Right cardiac atrium (tissue), 5 donors: ENCODE measurements around the gene IGFN1. TPM values are rescaled to one million over a fixed set of nuclear protein-coding genes. Genes with fewer than 3 reads are reported as not detected.
"Not testable (repeated sequence)": the region's sequence is repeated elsewhere in the genome, so short reads cannot be mapped to it uniquely, and the experiment has no call there.

ENCODE experiments used
- ATAC-seq, 2 donors: fragments of 200-7000 bp; cut with Tn5 transposase; one replicate each; pipeline versions ENCODE4 v1.8.0 to v1.9.1; 2020; ENCODE audit warnings: moderate library complexity in 2 of 2, mild to moderate bottlenecking in 1 of 2
- DNase-seq, 3 donors: peaks; one replicate each; pipeline ENCODE4 v3.0.0-alpha.2; 2020
- H3K27ac ChIP-seq: one replicate; pipeline ENCODE4 v1.5.1; 2013; ENCODE audit warnings: mild to moderate bottlenecking, low read length, control low read depth, moderate library complexity
- H3K27me3 ChIP-seq: one replicate; pipeline ENCODE4 v1.6.1; 2013; ENCODE audit not compliant: control insufficient read depth, insufficient read depth
- H3K4me1 ChIP-seq: one replicate; pipeline ENCODE4 v1.6.1; 2013; ENCODE audit warnings: low read length; ENCODE audit not compliant: control insufficient read depth, insufficient read depth
- H3K4me3 ChIP-seq: one replicate; pipeline ENCODE4 v1.5.1; 2013; ENCODE audit warnings: low read length, control low read depth
- H3K9me3 ChIP-seq: one replicate; pipeline ENCODE4 v1.6.1; 2013; ENCODE audit warnings: low read length; ENCODE audit not compliant: control insufficient read depth
- WGBS: extraction: QIAGEN DNeasy Blood & Tissue Kit; methylation state at CpG from one replicate; pipeline ENCODE4 v1.1.7; 2013; 5-methylcytosine and 5-hydroxymethylcytosine counted together
- intact Hi-C, 4 donors: fragments of 100-400 bp; cut with DNase I; formaldehyde crosslinking; loops; one replicate each; pipeline versions ENCODE4 v1.11.0 to v1.14.0; 2022 to 2023
- polyA plus RNA-seq: library from polyadenylated mRNA; stranded (reverse); fragments of 200-250 nt; gene quantifications from one replicate; pipeline ENCODE4 v1.2.3, GENCODE V29; 2013
- total RNA-seq, 4 donors: library from RNA; stranded (reverse); fragmentation: NEBNext Ultra II Directional; extraction: Animal tissue kit (Norgen Biotek cat#: 25700); gene quantifications; one replicate each; pipeline ENCODE4 v1.2.1, GENCODE V29; 2021
- donor health status: healthy with polysubstance abuse.
- donor health status: DM: no; HTN: yes; CAD: no.
- donor health status: DM: no; HTN: no; CAD: no.
- donor health status: DM: no; HTN: yes; CAD: no; lungs with severe emphysema.
- donor health status: DM: yes; HTN: yes; CAD: no.

IGFN1 gene
- total and polyA plus RNA-seq, 5 donors, result 0.14 to 1.6 (median 0.54) TPM

DNA sequence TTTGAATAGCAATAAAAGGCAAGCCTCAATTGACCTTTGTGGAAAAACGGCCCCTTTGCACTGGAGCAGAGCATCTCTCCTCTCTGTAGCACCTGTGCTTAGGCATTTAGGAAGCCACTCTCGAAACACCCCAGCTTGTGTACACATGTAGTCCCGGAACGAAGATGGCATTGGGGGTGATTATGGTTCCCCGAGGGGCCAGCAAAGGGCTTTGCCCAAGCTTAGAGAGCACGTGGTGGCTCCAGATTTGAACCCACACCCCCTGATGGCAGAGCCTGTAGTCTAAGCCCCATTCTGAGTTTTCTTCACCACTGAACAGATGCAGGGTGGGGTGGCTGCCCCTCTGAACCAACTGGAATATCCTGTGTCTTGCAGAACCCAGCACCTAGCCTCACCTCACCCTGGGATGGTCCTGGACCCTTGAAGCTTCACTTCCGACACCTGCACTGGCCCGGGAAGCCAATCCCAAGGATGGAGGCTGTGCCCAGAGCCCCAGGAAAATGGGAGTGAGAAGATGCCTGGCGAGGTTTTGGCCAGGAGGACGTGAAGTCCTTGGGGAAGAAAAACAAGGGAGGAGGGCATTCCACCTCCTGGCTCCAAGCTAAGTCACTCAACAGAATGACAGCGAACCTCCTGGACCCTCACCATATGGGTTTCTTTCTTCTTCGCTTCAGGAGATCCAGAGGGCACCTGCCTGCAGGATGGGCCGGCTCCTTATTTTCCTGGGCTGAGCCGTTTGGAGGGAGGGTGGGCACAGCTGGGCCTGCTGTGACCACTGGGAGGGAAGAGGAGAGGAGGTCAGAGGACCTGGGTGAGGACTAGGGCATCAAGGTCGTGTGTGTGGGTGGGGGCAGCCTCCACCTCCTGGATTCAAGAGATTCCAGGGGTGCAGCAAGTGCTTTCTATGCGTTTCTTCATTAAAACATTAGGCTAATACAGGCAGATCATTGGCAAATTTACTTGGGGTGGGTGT, 37.7 kb downstream of the IGFN1 start:
- H3K4me1 ChIP-seq, result no peaks in the 10 kb centered on the region
- no peaks in the 10 kb centered on the region for H3K27me3 ChIP-seq
- no peaks in the 10 kb centered on the region for H3K9me3 ChIP-seq
- DNase-seq (peak in 1 of 3 donors; percentile 19), ATAC-seq (no peak)
- no peak overlapping the region for H3K4me3 ChIP-seq
- H3K27ac ChIP-seq, result no peak overlapping the region
- intact Hi-C loops, result loop anchor here in 2 of 4 donors (10.0 kb wide), 1 partner anchor 253 kb away; no protein-coding TSS in a partner anchor
- WGBS, result 80% methylated on average over 16 of the region's 16 CpGs

DNA sequence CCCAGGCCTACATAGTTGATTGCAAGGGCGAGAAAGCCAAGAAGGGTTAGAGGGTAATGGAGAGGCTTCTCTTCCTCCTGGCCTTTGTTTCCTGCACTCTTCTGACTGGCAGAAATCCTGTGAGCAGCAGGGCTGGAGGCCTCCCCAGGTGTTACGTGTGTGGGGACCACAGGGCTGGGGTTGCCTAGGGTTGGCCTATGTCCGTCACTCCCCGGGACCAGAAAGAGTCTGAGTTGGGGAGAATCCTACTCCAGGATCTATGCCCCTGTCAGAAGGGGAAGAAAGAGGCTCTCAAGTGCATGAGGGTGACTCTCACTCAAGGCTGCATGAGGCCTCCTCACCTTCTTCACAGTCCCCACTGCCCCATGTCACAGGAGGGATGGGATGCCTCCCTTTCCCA, 38.5 kb downstream of the IGFN1 start:
- intact Hi-C loops, result loop anchor here in 2 of 4 donors (10.0 kb wide), 1 partner anchor 254 kb away; no protein-coding TSS in a partner anchor
- WGBS, result 80% methylated on average over 4 of the region's 4 CpGs

DNA sequence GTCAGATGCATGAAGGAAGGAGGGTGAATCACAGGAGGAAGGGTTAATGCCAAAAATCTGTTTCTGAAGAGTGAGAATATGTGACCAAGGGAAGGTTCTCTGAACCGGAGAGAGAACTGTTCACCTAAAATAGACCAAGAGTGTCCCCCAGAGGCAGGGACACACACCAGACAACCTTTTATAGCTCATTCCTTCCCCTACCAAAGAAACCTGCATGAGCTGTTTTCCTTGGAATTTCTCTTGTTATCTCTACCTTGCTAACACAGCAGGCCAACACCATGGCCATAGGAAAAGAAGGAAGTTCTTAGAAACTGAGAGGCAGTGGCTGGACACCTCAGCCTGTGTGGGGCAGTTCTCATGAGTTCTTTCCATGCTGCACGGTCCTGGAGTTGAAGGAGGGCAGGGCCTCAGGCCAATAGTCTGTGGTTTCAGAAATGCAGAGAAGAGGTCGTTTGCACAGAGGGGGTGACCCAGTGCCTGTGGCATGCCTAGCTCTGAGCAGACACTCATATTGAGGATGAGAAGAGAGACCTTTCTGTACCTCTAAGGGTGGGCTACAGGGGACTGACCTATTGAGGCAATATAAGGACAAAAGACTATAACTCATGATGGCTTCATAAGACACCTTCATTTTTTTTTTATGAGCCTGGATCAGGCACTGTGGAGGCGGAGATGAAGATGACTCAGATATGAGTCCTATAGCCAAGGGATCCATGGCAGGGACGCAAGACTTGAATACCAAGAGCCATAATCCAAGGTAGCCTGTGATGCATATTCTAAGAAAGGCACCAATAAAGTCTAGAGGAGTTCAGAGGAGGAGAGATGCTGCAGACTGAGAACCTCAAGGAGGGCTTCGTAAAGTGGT, 39.4 kb downstream of the IGFN1 start:
- Histone ChIP-seq H3K27me3 (no peaks in the 10 kb centered on the region), H3K4me3 (no peak overlapping the region), H3K4me1 (no peaks in the 10 kb centered on the region), H3K9me3 (no peaks in the 10 kb centered on the region), H3K27ac (no peak overlapping the region)
- DNase-seq (no peak), ATAC-seq (peak in 1 of 2 donors; percentile 22)
- 69% methylated on average over 6 of the region's 6 CpGs for WGBS
- intact Hi-C loops, result loop anchor here in 2 of 4 donors (10.0 kb wide), 1 partner anchor 255 kb away; no protein-coding TSS in a partner anchor

More for the DNA sequence above, 38.5 kb downstream of the IGFN1 start:
- Histone ChIP-seq H3K27me3 (no peaks in the 10 kb centered on the region), H3K4me3 (no peak overlapping the region), H3K27ac (no peak overlapping the region), H3K4me1 (no peaks in the 10 kb centered on the region), H3K9me3 (no peaks in the 10 kb centered on the region)
- no peak for DNase-seq
- ATAC-seq, result no peak

DNA sequence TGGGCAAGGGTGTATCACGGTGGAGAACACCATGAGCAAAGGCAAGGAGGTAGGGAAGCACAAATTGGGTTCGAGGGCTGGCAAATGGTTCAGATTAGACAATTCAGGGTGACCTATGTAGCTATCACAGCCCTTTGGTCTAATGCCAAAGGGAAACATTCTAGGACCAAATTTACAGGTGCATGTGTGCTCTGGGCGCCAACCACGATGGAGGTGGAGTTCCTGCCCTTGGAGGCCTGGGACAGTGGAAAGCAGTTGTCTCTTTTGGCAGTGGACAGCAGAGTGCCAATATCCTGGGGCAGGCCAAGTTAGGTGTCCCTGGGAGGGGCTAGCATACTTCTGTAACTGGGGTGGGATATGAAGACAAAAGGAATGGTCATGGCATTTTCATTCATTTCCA, 40.1 kb downstream of the IGFN1 start:
- H3K4me1 ChIP-seq, result no peaks in the 10 kb centered on the region
- 86% methylated on average over 4 of the region's 4 CpGs for WGBS
- no peaks in the 10 kb centered on the region for H3K27me3 ChIP-seq
- H3K27ac ChIP-seq, result no peak overlapping the region
- H3K9me3 ChIP-seq, result no peaks in the 10 kb centered on the region
- ATAC-seq, result no peak
- no peak overlapping the region for H3K4me3 ChIP-seq
- intact Hi-C loops, result no loop called here
- no peak for DNase-seq

DNA sequence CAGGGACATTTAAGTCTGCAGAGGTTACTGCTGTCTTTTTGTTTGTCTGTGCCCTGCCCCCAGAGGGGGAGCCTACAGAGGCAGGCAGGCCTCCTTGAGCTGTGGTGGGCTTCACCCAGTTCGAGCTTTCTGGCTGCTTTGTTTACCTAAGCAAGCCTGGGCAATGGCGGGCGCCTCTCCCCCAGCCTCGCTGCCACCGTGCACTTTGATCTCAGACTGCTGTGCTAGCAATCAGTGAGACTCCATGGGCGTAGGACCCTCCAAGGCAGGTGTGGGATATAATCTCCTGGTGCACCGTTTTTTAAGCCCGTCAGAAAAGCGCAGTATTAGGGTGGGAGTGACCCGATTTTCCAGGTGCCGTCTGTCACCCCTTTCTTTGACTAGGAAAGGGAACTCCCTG, 49.0 kb downstream of the IGFN1 start:
- H3K27me3 ChIP-seq, H3K9me3 ChIP-seq, H3K27ac ChIP-seq, H3K4me3 ChIP-seq, DNase-seq, intact Hi-C loops, ATAC-seq, H3K4me1 ChIP-seq: not testable (repeated sequence)
- 76% methylated on average over 9 of the region's 11 CpGs for WGBS

DNA sequence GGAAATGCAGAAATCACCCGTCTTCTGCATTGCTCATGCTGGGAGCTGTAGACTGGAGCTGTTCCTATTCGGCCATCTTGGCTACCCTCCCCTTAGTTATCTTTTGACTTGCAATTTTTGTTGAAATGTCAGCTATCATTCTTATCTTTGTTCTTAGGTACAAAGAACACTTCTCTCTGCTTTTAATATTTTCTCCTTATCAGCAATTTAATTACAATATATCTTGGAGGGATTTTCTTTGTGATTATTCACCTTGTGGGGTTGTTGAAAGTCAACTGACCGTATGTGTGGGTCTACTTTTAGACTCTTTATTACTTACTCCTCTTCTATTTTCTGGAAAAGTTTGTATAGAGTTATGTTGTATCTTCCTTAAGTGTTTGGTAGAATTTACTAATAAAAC, 49.5 kb downstream of the IGFN1 start:
- H3K9me3 ChIP-seq, result no peaks in the 10 kb centered on the region
- H3K27ac ChIP-seq, result no peak overlapping the region
- ATAC-seq (no peak), DNase-seq (no peak)
- H3K4me1 ChIP-seq, result no peaks in the 10 kb centered on the region
- WGBS, result 93% methylated on average over 3 of the region's 3 CpGs
- H3K4me3 ChIP-seq, result no peak overlapping the region
- peaks cover 2% of the 10 kb centered on the region for H3K27me3 ChIP-seq
- intact Hi-C loops, result no loop called here

DNA sequence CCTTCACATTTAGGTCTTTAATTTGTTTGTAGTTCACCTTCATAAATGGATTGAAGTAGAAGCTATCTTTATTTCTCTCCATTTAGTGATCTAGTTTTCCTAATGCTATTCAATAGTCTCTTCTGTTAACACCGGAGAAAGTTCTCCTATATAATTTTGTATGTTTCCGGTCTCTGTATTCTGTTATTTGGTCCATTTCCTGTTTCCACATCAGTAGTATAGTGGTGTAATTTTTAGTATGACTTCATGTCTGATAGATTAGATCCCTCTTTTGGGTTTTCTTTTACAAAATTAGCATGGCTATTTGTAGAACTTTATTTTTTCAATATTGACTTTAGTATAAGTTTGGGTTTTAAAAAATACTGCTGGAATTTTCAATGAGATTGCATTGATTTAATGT, 51.1 kb downstream of the IGFN1 start:
- WGBS, result 59% methylated on average over 2 of the region's 2 CpGs
- H3K27me3 ChIP-seq, result peaks cover 2% of the 10 kb centered on the region
- H3K4me3 ChIP-seq, result no peak overlapping the region
- H3K27ac ChIP-seq, result no peak overlapping the region
- H3K9me3 ChIP-seq, result no peaks in the 10 kb centered on the region
- no peak for ATAC-seq
- H3K4me1 ChIP-seq, result no peaks in the 10 kb centered on the region
- intact Hi-C loops, result no loop called here
- no peak for DNase-seq

DNA sequence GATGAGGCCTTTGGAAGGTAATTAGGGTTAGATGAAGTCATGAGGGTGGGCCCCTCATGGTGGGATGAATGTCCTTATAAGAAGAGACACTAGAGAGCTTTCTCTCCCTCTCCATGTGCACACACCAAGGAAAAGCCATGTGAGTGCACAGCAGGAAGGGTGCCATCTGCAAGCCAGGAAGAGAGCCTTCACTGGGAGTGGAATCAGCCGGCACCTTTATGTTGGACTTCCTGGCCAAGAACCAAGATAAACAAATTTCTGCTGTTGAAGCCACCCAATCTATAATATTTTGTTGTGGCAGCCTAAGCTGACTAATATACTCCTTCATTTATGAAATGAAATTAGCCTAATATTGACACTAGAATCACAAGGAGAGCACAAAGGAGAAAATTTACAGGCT, 54.5 kb downstream of the IGFN1 start:
- Histone ChIP-seq H3K4me1 (no peaks in the 10 kb centered on the region), H3K27ac (no peak overlapping the region), H3K27me3 (peaks cover 2% of the 10 kb centered on the region), H3K9me3 (no peaks in the 10 kb centered on the region), H3K4me3 (no peak overlapping the region)
- 39% methylated on average over 1 of the region's 1 CpG for WGBS
- intact Hi-C loops, result no loop called here
- no peak for DNase-seq
- ATAC-seq, result no peak

DNA sequence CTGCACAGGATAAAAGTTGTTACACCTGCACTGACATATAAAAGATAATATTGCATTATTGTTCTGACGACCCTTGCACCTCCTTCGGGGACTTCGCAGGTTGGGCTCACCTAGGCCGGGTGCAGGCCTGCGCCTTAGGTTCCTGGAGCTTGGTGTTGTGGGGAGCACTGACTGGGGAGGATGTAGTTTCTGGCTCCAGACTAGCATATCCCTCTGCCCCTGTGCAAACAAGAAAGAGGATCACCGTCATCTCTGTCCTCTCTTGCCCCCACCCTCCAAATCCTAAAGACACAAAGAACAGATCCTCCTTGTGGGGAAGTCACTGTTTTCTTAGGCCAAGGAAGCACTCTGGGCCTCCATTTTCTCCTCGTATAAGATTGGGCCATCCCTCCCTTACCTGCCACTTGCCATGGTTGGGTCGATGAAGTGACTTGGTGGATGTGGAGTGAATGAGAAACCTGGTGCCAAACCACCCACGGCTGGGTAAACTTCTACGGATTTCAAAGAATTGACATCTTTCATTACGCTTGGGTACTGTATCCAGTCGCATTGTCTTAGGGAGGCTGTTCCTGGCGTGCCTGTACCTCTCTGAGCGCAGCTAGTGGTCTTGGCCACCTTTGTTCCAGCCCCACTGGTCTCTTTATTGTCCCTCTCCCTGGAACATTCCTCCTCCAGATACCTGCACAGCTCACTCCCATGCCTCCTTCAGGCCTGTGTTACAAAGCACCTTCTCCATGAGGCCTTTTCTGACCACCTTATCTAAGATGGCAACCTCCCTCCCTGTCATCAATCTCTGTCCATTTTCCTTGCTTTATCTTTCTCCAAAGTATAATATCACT, 58.3 kb downstream of the IGFN1 start:
- H3K27me3 ChIP-seq, result no peaks in the 10 kb centered on the region
- no peak overlapping the region for H3K27ac ChIP-seq
- 89% methylated on average over 14 of the region's 14 CpGs for WGBS
- no peaks in the 10 kb centered on the region for H3K4me1 ChIP-seq
- H3K9me3 ChIP-seq, result no peaks in the 10 kb centered on the region
- DNase-seq (no peak), ATAC-seq (no peak)
- intact Hi-C loops, result no loop called here
- H3K4me3 ChIP-seq, result no peak overlapping the region

DNA sequence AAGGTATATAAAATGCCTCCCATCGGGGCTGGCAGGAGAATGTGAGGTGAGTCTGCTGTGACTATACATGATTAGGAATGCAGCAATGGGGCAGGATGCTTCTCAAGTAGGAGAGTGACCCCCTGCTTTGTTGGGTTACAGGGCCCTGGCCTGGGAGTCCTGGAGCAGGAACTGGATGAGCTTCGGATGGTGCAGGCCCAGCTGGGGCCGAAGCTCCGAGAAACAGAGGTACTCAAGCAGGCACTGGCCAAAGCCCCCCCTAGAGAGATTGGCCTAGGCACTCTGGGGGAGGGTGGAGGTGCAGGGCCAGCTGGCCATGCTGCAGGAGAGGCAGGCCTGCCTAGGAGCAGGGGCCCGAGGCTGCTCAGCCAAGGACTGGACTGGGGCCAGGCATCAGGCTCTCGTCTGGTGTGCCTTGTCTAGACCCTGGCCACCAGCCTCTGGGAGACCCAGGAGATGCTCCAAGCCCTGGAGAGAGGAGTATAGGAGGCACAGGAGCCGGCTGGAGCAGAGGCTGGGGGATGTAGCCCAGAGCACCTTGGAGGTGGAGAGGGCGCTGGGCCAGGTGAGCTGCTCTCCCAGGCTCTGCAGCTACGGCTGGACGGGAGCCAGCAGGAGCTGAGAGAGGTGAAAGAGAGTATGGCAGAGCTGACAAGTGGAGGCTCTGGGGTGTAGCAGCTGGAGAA, 59.8 kb downstream of the IGFN1 start:
- Histone ChIP-seq H3K27ac (no peak overlapping the region), H3K4me3 (no peak overlapping the region), H3K27me3 (no peaks in the 10 kb centered on the region), H3K9me3 (no peaks in the 10 kb centered on the region), H3K4me1 (no peaks in the 10 kb centered on the region)
- DNase-seq (no peak), ATAC-seq (no peak)
- 69% methylated on average over 10 of the region's 10 CpGs for WGBS
- intact Hi-C loops, result loop anchor here (5.0 to 10.0 kb wide), 5 partner anchors 97 to 157 kb away; no protein-coding TSS in a partner anchor
